NT2/D1 (cell line): Measurements from ENCODE around the gene TIAM2.

Source experiments
- YY1 ChIP-seq: IDR thresholded peaks from 2 replicates; pipeline ENCODE4 v1.6.1; 2011; ENCODE audit not compliant: insufficient read length, insufficient read depth
- ZNF274 ChIP-seq: IDR thresholded peaks from 2 replicates; pipeline ENCODE4 v1.6.1; 2011; ENCODE audit warnings: mild to moderate bottlenecking, low read depth, low read length

DNA sequence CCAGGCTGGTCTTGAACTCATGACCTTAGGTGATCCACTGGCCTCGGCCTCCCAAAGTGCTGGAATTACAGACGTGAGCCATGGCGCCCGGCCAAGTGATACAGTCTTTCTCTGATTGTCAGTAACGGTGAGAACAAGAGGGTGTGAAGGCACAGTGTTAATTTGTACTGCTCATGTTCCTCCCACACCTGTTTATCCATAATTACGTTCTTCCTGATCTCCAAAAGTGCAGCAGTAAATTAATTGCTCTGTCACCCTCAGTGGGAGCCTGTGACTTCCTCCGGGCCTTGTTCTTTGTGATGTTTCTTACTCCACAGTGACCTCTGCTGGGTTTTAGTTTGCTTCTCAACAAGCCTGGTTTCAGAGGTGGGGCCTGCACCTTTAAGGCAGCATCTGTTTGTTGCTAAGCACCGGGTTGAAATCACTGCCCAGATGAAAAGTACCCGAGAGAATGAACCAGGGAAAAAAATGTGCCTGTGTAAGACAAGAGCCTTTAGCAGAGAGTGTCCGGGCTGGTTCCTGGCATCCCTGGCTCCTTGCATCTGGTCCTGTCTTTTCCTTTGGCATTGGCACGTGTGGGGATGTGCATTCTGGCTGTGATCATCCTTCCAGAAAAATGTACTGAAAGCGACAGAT lies 179.6 kb downstream of the TIAM2 start:
- no peak for TF ChIP-seq ZNF274
- TF ChIP-seq YY1 = no peak
